ENCODE measurements around the gene HCRTR1. TPM values are rescaled to one million over a fixed set of nuclear protein-coding genes. Genes with fewer than 3 reads are reported as not detected.

Gene HCRTR1
- total and polyA plus RNA-seq, 2 experiments from 2014 or later, result not detected

- no peaks in the 10 kb centered on the region for H3K79me2 ChIP-seq (ENCODE audit: insufficient read depth)
- no peaks in the 10 kb centered on the region for H3K36me3 ChIP-seq (ENCODE audit: low read depth)
- no peak overlapping the region for H3K4me3 ChIP-seq
- H3K4me1 ChIP-seq (ENCODE audit: insufficient read depth), result no peaks in the 10 kb centered on the region
- H3K9me2 ChIP-seq (ENCODE audit: insufficient read depth), result no peaks in the 10 kb centered on the region
- no peaks in the 10 kb centered on the region for H3K27me3 ChIP-seq (replicated peaks; ENCODE audit: insufficient read depth)
- 83 to 94% methylated on average over 4 of the region's 4 CpGs for WGBS, 2 experiments (ENCODE audit: low coverage in 1 of 2, low lambda C conversion rate in 2 of 2, missing lambda C conversion rate in 2 of 2)
- no peaks in the 10 kb centered on the region for H3K9me3 ChIP-seq (ENCODE audit: low read depth)
- H2AFZ ChIP-seq, result no peak overlapping the region
- TF ChIP-seq EZH2 (IDR thresholded peaks at IDR 0.05; ENCODE audit: insufficient read depth, poor library complexity, severe bottlenecking), result no peak
- TF ChIP-seq EZH2phosphoT487 (IDR thresholded peaks at IDR 0.05; ENCODE audit: insufficient read depth, low read depth), result no peak
- no peak for DNase-seq
- no peaks in the 10 kb centered on the region for H3F3A ChIP-seq (ENCODE audit: insufficient read depth)
- H4K20me1 ChIP-seq (ENCODE audit: insufficient read depth), result no peaks in the 10 kb centered on the region
- H3K27ac ChIP-seq, result no peak overlapping the region
- in situ Hi-C loops (cut with MboI), result no loop called here
- H3K9ac ChIP-seq, result no peak overlapping the region
- no peak overlapping the region for H3K4me2 ChIP-seq (ENCODE audit: unreplicated experiment)
Measured at GRCh38 chr1:31595836-31596736, 21.4 kb upstream of the HCRTR1 start.

- H3K79me2 ChIP-seq (ENCODE audit: insufficient read depth), result no peaks in the 10 kb centered on the region
- no peaks in the 10 kb centered on the region for H3K9me3 ChIP-seq (ENCODE audit: low read depth)
- WGBS, 2 experiments (ENCODE audit: low coverage in 1 of 2, low lambda C conversion rate in 2 of 2, missing lambda C conversion rate in 2 of 2), result 69 to 71% methylated on average over 6 of the region's 6 CpGs
- no peaks in the 10 kb centered on the region for H3K4me1 ChIP-seq (ENCODE audit: insufficient read depth)
- H3K9ac ChIP-seq, result no peak overlapping the region
- in situ Hi-C loops (cut with MboI), result no loop called here
- H3F3A ChIP-seq (ENCODE audit: insufficient read depth), result no peaks in the 10 kb centered on the region
- H3K27me3 ChIP-seq (replicated peaks; ENCODE audit: insufficient read depth), result no peaks in the 10 kb centered on the region
- H2AFZ ChIP-seq, result no peak overlapping the region
- no peak for DNase-seq
- H3K4me3 ChIP-seq, result no peak overlapping the region
- H3K36me3 ChIP-seq (ENCODE audit: low read depth), result no peaks in the 10 kb centered on the region
- H4K20me1 ChIP-seq (ENCODE audit: insufficient read depth), result no peaks in the 10 kb centered on the region
- TF ChIP-seq EZH2 (IDR thresholded peaks at IDR 0.05; ENCODE audit: insufficient read depth, poor library complexity, severe bottlenecking) (no peak), EZH2phosphoT487 (IDR thresholded peaks at IDR 0.05; ENCODE audit: insufficient read depth, low read depth) (no peak)
- no peak overlapping the region for H3K4me2 ChIP-seq (ENCODE audit: unreplicated experiment)
- H3K27ac ChIP-seq, result no peak overlapping the region
- H3K9me2 ChIP-seq (ENCODE audit: insufficient read depth), result no peaks in the 10 kb centered on the region
Measured at GRCh38 chr1:31596737-31597097, 20.8 kb upstream of the HCRTR1 start.

- 77 to 84% methylated on average over 7 of the region's 7 CpGs for WGBS, 2 experiments (ENCODE audit: low coverage in 1 of 2, low lambda C conversion rate in 2 of 2, missing lambda C conversion rate in 2 of 2)
- Histone ChIP-seq H3K27ac (no peak overlapping the region), H3K4me2 (ENCODE audit: unreplicated experiment) (no peak overlapping the region), H3K79me2 (ENCODE audit: insufficient read depth) (no peaks in the 10 kb centered on the region), H2AFZ (no peak overlapping the region), H3K9ac (no peak overlapping the region), H4K20me1 (ENCODE audit: insufficient read depth) (no peaks in the 10 kb centered on the region), H3K9me3 (ENCODE audit: low read depth) (no peaks in the 10 kb centered on the region), H3K27me3 (replicated peaks; ENCODE audit: insufficient read depth) (no peaks in the 10 kb centered on the region), H3K36me3 (ENCODE audit: low read depth) (no peaks in the 10 kb centered on the region), H3K4me3 (no peak overlapping the region), H3K4me1 (ENCODE audit: insufficient read depth) (no peaks in the 10 kb centered on the region), H3F3A (ENCODE audit: insufficient read depth) (no peaks in the 10 kb centered on the region), H3K9me2 (ENCODE audit: insufficient read depth) (no peaks in the 10 kb centered on the region)
- DNase-seq, result no peak
- TF ChIP-seq EZH2phosphoT487 (IDR thresholded peaks at IDR 0.05; ENCODE audit: insufficient read depth, low read depth) (no peak), EZH2 (IDR thresholded peaks at IDR 0.05; ENCODE audit: insufficient read depth, poor library complexity, severe bottlenecking) (no peak)
- in situ Hi-C loops (cut with MboI), result no loop called here
Measured at GRCh38 chr1:31598980-31599379, 18.5 kb upstream of the HCRTR1 start.

GRCh38 chr1:31600641-31601040 lies 16.8 kb upstream of the HCRTR1 start:
- in situ Hi-C loops (cut with MboI), result no loop called here
- H4K20me1 ChIP-seq (ENCODE audit: insufficient read depth), result no peaks in the 10 kb centered on the region
- no peak overlapping the region for H3K27ac ChIP-seq
- no peak overlapping the region for H2AFZ ChIP-seq
- H3K9ac ChIP-seq, result no peak overlapping the region
- no peaks in the 10 kb centered on the region for H3F3A ChIP-seq (ENCODE audit: insufficient read depth)
- peaks cover 6% of the 10 kb centered on the region; the same call in 1 of the 2 replicates for H3K4me1 ChIP-seq (ENCODE audit: insufficient read depth)
- H3K4me2 ChIP-seq (ENCODE audit: unreplicated experiment), result no peak overlapping the region
- H3K27me3 ChIP-seq (replicated peaks; ENCODE audit: insufficient read depth), result no peaks in the 10 kb centered on the region
- no peak overlapping the region for H3K4me3 ChIP-seq
- TF ChIP-seq EZH2 (IDR thresholded peaks at IDR 0.05; ENCODE audit: insufficient read depth, poor library complexity, severe bottlenecking) (no peak), EZH2phosphoT487 (IDR thresholded peaks at IDR 0.05; ENCODE audit: insufficient read depth, low read depth) (no peak)
- H3K36me3 ChIP-seq (ENCODE audit: low read depth), result no peaks in the 10 kb centered on the region
- DNase-seq, result no peak
- H3K79me2 ChIP-seq (ENCODE audit: insufficient read depth), result no peaks in the 10 kb centered on the region
- no peaks in the 10 kb centered on the region for H3K9me3 ChIP-seq (ENCODE audit: low read depth)
- no peaks in the 10 kb centered on the region for H3K9me2 ChIP-seq (ENCODE audit: insufficient read depth)
- 52 to 55% methylated on average over 2 of the region's 2 CpGs for WGBS, 2 experiments (ENCODE audit: low coverage in 1 of 2, low lambda C conversion rate in 2 of 2, missing lambda C conversion rate in 2 of 2)

All from GM23248 (cell line).